ENCODE measurements around the gene OR5P2. TPM values are rescaled to one million over a fixed set of nuclear protein-coding genes. Genes with fewer than 3 reads are reported as not detected.

OR5P2 gene
- total and polyA plus RNA-seq, 10 of the 15 experiments (the other 5 are each of a cell fraction or from before 2014, with no cell fraction given) = not detected

DNA sequence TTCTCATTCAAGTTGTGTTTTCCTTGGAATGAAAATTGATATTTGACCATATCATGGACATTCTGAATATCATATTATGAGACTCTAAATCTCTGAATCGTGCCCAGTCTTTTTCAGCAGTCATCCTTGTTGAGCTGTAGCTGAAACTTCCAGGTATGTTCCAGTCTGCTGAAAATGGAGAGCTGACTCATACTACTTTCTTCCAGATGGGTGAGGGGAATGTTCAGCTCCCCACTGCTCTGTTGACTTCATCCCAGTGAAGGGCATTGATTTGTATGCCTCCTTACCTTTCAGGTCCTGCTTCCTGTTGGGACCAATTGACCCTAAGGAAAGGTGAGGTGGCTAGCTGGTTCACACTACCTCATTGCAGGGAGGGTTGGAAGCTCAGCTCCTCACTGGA, 3.5 kb downstream of the OR5P2 start:
- Histone ChIP-seq H3K4me2 (ENCODE audit: control insufficient read depth, insufficient read depth) (no peak overlapping the region), H3K9me3 (replicated peaks; ENCODE audit: control insufficient read depth, insufficient read depth, low read length) (no peaks in the 10 kb centered on the region), H3K27ac (ENCODE audit: control insufficient read depth, insufficient read depth) (no peak overlapping the region), H2AFZ (ENCODE audit: control insufficient read depth, low read depth, low read length) (no peak overlapping the region), H4K20me1 (ENCODE audit: control insufficient read depth, insufficient read depth) (no peaks in the 10 kb centered on the region), H3K9ac (ENCODE audit: control insufficient read depth, insufficient read depth, low read length) (no peak overlapping the region), H3K36me3 (ENCODE audit: control insufficient read depth in 2 of 2, insufficient read depth in 2 of 2, low read length in 1 of 2) (no peaks in the 10 kb centered on the region), H3K27me3 (replicated peaks in 1 of 2; ENCODE audit: control insufficient read depth in 2 of 2, insufficient read depth in 2 of 2, low read length in 1 of 2) (no peaks in the 10 kb centered on the region), H3K4me1 (ENCODE audit: control insufficient read depth, insufficient read depth, low read length) (no peaks in the 10 kb centered on the region), H3K79me2 (ENCODE audit: control insufficient read depth, insufficient read depth, low read length) (no peaks in the 10 kb centered on the region), H3K4me3 (no peak overlapping the region)
- no peak for FAIRE-seq
- SMC1A ChIA-PET (ENCODE audit: uncharacterized antibody, unreplicated experiment) = no interaction called here
- intact Hi-C loops (cut with micrococcal nuclease; ENCODE audit: unreplicated experiment) (no loop called here), in situ Hi-C loops (cut with MboI) (no loop called here)
- CTCF ChIA-PET = no interaction called here
- no peak for DNase-seq (ENCODE audit: low read depth, low spot score)
- POLR2A ChIA-PET = no interaction called here
- no TSS peak for BruUV-seq (replicated peaks)
- no peak for ATAC-seq
- WGBS (ENCODE audit: insufficient coverage, insufficient replicate concordance, low lambda C conversion rate, missing lambda C conversion rate) = 0% methylated on average over 1 of the region's 1 CpG
- RAD21 ChIA-PET (ENCODE audit: unreplicated experiment) = no interaction called here
- TF ChIP-seq YBX1 (IDR thresholded peaks at IDR 0.05) = no peak
- TF ChIP-seq, protein P1, sequence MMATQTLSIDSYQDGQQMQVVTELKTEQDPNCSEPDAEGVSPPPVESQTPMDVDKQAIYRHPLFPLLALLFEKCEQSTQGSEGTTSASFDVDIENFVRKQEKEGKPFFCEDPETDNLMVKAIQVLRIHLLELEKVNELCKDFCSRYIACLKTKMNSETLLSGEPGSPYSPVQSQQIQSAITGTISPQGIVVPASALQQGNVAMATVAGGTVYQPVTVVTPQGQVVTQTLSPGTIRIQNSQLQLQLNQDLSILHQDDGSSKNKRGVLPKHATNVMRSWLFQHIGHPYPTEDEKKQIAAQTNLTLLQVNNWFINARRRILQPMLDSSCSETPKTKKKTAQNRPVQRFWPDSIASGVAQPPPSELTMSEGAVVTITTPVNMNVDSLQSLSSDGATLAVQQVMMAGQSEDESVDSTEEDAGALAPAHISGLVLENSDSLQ (IDR thresholded peaks at IDR 0.05) = no peak
- no peak for TF ChIP-seq PML (IDR thresholded peaks at IDR 0.05; ENCODE audit: low read length)
- no peak for TF ChIP-seq ATF7 (IDR thresholded peaks at IDR 0.05; ENCODE audit: low read depth)
- no peak for TF ChIP-seq ZBED1 (IDR thresholded peaks at IDR 0.05; ENCODE audit: borderline replicate concordance)
- no peak for TF ChIP-seq SUZ12 (IDR thresholded peaks at IDR 0.05; ENCODE audit: unreplicated experiment)
- no peak for TF ChIP-seq SP1 (IDR thresholded peaks at IDR 0.05; ENCODE audit: low read depth, low read length)
- TF ChIP-seq SMC3 (IDR thresholded peaks at IDR 0.05; ENCODE audit: borderline replicate concordance, low read length) = no peak
- TF ChIP-seq MYC (IDR thresholded peaks at IDR 0.05; ENCODE audit: insufficient read depth, insufficient read length, insufficient replicate concordance, low read length, severe bottlenecking) = no peak
- no peak for TF ChIP-seq POLR2AphosphoS5 (IDR thresholded peaks at IDR 0.05; ENCODE audit: low read length)
- TF ChIP-seq, protein P2, sequence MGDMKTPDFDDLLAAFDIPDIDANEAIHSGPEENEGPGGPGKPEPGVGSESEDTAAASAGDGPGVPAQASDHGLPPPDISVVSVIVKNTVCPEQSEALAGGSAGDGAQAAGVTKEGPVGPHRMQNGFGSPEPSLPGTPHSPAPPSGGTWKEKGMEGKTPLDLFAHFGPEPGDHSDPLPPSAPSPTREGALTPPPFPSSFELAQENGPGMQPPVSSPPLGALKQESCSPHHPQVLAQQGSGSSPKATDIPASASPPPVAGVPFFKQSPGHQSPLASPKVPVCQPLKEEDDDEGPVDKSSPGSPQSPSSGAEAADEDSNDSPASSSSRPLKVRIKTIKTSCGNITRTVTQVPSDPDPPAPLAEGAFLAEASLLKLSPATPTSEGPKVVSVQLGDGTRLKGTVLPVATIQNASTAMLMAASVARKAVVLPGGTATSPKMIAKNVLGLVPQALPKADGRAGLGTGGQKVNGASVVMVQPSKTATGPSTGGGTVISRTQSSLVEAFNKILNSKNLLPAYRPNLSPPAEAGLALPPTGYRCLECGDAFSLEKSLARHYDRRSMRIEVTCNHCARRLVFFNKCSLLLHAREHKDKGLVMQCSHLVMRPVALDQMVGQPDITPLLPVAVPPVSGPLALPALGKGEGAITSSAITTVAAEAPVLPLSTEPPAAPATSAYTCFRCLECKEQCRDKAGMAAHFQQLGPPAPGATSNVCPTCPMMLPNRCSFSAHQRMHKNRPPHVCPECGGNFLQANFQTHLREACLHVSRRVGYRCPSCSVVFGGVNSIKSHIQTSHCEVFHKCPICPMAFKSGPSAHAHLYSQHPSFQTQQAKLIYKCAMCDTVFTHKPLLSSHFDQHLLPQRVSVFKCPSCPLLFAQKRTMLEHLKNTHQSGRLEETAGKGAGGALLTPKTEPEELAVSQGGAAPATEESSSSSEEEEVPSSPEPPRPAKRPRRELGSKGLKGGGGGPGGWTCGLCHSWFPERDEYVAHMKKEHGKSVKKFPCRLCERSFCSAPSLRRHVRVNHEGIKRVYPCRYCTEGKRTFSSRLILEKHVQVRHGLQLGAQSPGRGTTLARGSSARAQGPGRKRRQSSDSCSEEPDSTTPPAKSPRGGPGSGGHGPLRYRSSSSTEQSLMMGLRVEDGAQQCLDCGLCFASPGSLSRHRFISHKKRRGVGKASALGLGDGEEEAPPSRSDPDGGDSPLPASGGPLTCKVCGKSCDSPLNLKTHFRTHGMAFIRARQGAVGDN (IDR thresholded peaks at IDR 0.05) = no peak
- TF ChIP-seq MXI1 (IDR thresholded peaks at IDR 0.05; ENCODE audit: low read depth, low read length) = no peak
- TF ChIP-seq FOXM1 (IDR thresholded peaks at IDR 0.05; ENCODE audit: low read depth, low read length) = no peak
- TF ChIP-seq ZZZ3 (IDR thresholded peaks at IDR 0.05; ENCODE audit: control insufficient read depth, insufficient read length, low read depth) = no peak
- TF ChIP-seq EGR1 (IDR thresholded peaks at IDR 0.05; ENCODE audit: borderline replicate concordance in 1 of 2, low read depth in 2 of 2, low read length in 2 of 2) = no peak
- no peak for TF ChIP-seq STAT1 (conservative IDR thresholded peaks at IDR 0.05)
- TF ChIP-seq, protein P3, sequence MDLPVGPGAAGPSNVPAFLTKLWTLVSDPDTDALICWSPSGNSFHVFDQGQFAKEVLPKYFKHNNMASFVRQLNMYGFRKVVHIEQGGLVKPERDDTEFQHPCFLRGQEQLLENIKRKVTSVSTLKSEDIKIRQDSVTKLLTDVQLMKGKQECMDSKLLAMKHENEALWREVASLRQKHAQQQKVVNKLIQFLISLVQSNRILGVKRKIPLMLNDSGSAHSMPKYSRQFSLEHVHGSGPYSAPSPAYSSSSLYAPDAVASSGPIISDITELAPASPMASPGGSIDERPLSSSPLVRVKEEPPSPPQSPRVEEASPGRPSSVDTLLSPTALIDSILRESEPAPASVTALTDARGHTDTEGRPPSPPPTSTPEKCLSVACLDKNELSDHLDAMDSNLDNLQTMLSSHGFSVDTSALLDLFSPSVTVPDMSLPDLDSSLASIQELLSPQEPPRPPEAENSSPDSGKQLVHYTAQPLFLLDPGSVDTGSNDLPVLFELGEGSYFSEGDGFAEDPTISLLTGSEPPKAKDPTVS (IDR thresholded peaks at IDR 0.05; ENCODE audit: low read depth, low read length) = no peak
